ENCODE measurements around the gene KIR2DL3. TPM values are rescaled to one million over a fixed set of nuclear protein-coding genes. Genes with fewer than 3 reads are reported as not detected.
"Not testable (repeated sequence)": the region's sequence is repeated elsewhere in the genome, so short reads cannot be mapped to it uniquely, and the experiment has no call there.

KIR2DL3 gene
- total RNA-seq, 5 donors from 2014 or later (not counting 1 experiment from before 2014, with no cell fraction given): 0.16 to 0.89 (median 0.45) TPM; not detected in 2

- H3K4me3 ChIP-seq (ENCODE audit: control insufficient read depth in 1 of 2, extremely low read depth in 1 of 2, low read length in 1 of 2); POLR2A ChIA-PET; ATAC-seq (replicated peaks in 1 of 4); H3K27ac Mint-ChIP-seq; H3K27me3 ChIP-seq (replicated peaks in 1 of 2; ENCODE audit: control insufficient read depth in 2 of 2, extremely low read depth in 1 of 2, insufficient read depth in 2 of 2, low read length in 1 of 2); H3K4me3 Mint-ChIP-seq; CTCF ChIA-PET; DNase-seq; H3K4me1 Mint-ChIP-seq; H3K4me1 ChIP-seq (ENCODE audit: control insufficient read depth in 1 of 2, extremely low read depth in 1 of 2, insufficient read depth in 2 of 2, low read length in 2 of 2); H3K36me3 Mint-ChIP-seq; H3K9me3 ChIP-seq; H3K27ac ChIP-seq (ENCODE audit: low read length); H3K36me3 ChIP-seq (ENCODE audit: control insufficient read depth in 2 of 2, extremely low read depth in 1 of 2, insufficient read depth in 1 of 2, low read length in 1 of 2); H3K27me3 Mint-ChIP-seq; H3K9me3 Mint-ChIP-seq: not testable (repeated sequence)
- 92% methylated on average over 3 of the region's 4 CpGs for WGBS (ENCODE audit: insufficient coverage)
Observed at GRCh38 chr19:54770511-54770910, 32.2 kb downstream of the KIR2DL3 start.

GRCh38 chr19:54771018-54771960 is 33.0 kb downstream of the KIR2DL3 start:
- H3K4me1 Mint-ChIP-seq; POLR2A ChIA-PET; H3K36me3 ChIP-seq (ENCODE audit: control insufficient read depth in 2 of 2, extremely low read depth in 1 of 2, insufficient read depth in 1 of 2, low read length in 1 of 2); H3K4me3 ChIP-seq (ENCODE audit: control insufficient read depth in 1 of 2, extremely low read depth in 1 of 2, low read length in 1 of 2); H3K27ac Mint-ChIP-seq; H3K4me1 ChIP-seq (ENCODE audit: control insufficient read depth in 1 of 2, extremely low read depth in 1 of 2, insufficient read depth in 2 of 2, low read length in 2 of 2); ATAC-seq (replicated peaks in 1 of 4); H3K27me3 Mint-ChIP-seq; H3K9me3 ChIP-seq; CTCF ChIA-PET; H3K27me3 ChIP-seq (replicated peaks in 1 of 2; ENCODE audit: control insufficient read depth in 2 of 2, extremely low read depth in 1 of 2, insufficient read depth in 2 of 2, low read length in 1 of 2); H3K27ac ChIP-seq (ENCODE audit: low read length); H3K9me3 Mint-ChIP-seq; H3K4me3 Mint-ChIP-seq; H3K36me3 Mint-ChIP-seq: not testable (repeated sequence)
- 68% methylated on average over 7 of the region's 15 CpGs for WGBS (ENCODE audit: insufficient coverage)
- DNase-seq: peak in 1 of 35 experiments; percentile 0

GRCh38 chr19:54772666-54773065 is 34.4 kb downstream of the KIR2DL3 start:
- H3K27me3 Mint-ChIP-seq: peaks cover 8 to 10% of the 10 kb centered on the region in 2 donors
- H3K9me3 ChIP-seq; H3K27ac Mint-ChIP-seq; POLR2A ChIA-PET; ATAC-seq (replicated peaks in 1 of 4); H3K4me1 ChIP-seq (ENCODE audit: control insufficient read depth in 1 of 2, extremely low read depth in 1 of 2, insufficient read depth in 2 of 2, low read length in 2 of 2); H3K36me3 ChIP-seq (ENCODE audit: control insufficient read depth in 2 of 2, extremely low read depth in 1 of 2, insufficient read depth in 1 of 2, low read length in 1 of 2); H3K27ac ChIP-seq (ENCODE audit: low read length); H3K4me3 ChIP-seq (ENCODE audit: control insufficient read depth in 1 of 2, extremely low read depth in 1 of 2, low read length in 1 of 2); H3K4me3 Mint-ChIP-seq; H3K36me3 Mint-ChIP-seq; H3K27me3 ChIP-seq (replicated peaks in 1 of 2; ENCODE audit: control insufficient read depth in 2 of 2, extremely low read depth in 1 of 2, insufficient read depth in 2 of 2, low read length in 1 of 2); H3K4me1 Mint-ChIP-seq; CTCF ChIA-PET; DNase-seq; H3K9me3 Mint-ChIP-seq: not testable (repeated sequence)
- WGBS (ENCODE audit: insufficient coverage): 33% methylated on average over 1 of the region's 2 CpGs

- H3K9me3 ChIP-seq; H3K4me3 Mint-ChIP-seq; H3K9me3 Mint-ChIP-seq; H3K4me1 ChIP-seq (ENCODE audit: control insufficient read depth in 1 of 2, extremely low read depth in 1 of 2, insufficient read depth in 2 of 2, low read length in 2 of 2); POLR2A ChIA-PET; H3K36me3 Mint-ChIP-seq; H3K4me3 ChIP-seq (ENCODE audit: control insufficient read depth in 1 of 2, extremely low read depth in 1 of 2, low read length in 1 of 2); CTCF ChIA-PET; H3K27me3 ChIP-seq (replicated peaks in 1 of 2; ENCODE audit: control insufficient read depth in 2 of 2, extremely low read depth in 1 of 2, insufficient read depth in 2 of 2, low read length in 1 of 2); H3K27ac Mint-ChIP-seq; DNase-seq; H3K36me3 ChIP-seq (ENCODE audit: control insufficient read depth in 2 of 2, extremely low read depth in 1 of 2, insufficient read depth in 1 of 2, low read length in 1 of 2); H3K4me1 Mint-ChIP-seq; ATAC-seq (replicated peaks in 1 of 4); H3K27ac ChIP-seq (ENCODE audit: low read length): not testable (repeated sequence)
- peaks cover 11 to 12% of the 10 kb centered on the region in 2 donors for H3K27me3 Mint-ChIP-seq
- 79% methylated on average over 11 of the region's 12 CpGs for WGBS (ENCODE audit: insufficient coverage)
Observed at GRCh38 chr19:54775095-54775815, 36.9 kb downstream of the KIR2DL3 start.

GRCh38 chr19:54775830-54776229 is 37.5 kb downstream of the KIR2DL3 start:
- H3K36me3 ChIP-seq (ENCODE audit: control insufficient read depth in 2 of 2, extremely low read depth in 1 of 2, insufficient read depth in 1 of 2, low read length in 1 of 2); CTCF ChIA-PET; H3K9me3 ChIP-seq; POLR2A ChIA-PET; H3K4me1 ChIP-seq (ENCODE audit: control insufficient read depth in 1 of 2, extremely low read depth in 1 of 2, insufficient read depth in 2 of 2, low read length in 2 of 2); H3K27ac ChIP-seq (ENCODE audit: low read length); H3K4me3 ChIP-seq (ENCODE audit: control insufficient read depth in 1 of 2, extremely low read depth in 1 of 2, low read length in 1 of 2); H3K4me3 Mint-ChIP-seq; H3K9me3 Mint-ChIP-seq; H3K36me3 Mint-ChIP-seq; H3K4me1 Mint-ChIP-seq; DNase-seq; H3K27me3 ChIP-seq (replicated peaks in 1 of 2; ENCODE audit: control insufficient read depth in 2 of 2, extremely low read depth in 1 of 2, insufficient read depth in 2 of 2, low read length in 1 of 2); H3K27ac Mint-ChIP-seq; ATAC-seq (replicated peaks in 1 of 4): not testable (repeated sequence)
- no CpG with 5 or more reads among the region's 8 CpGs for WGBS (ENCODE audit: insufficient coverage)
- H3K27me3 Mint-ChIP-seq: peaks cover 9 to 11% of the 10 kb centered on the region in 2 donors

GRCh38 chr19:54777851-54778250 is 39.5 kb downstream of the KIR2DL3 start:
- POLR2A ChIA-PET; H3K27me3 ChIP-seq (replicated peaks in 1 of 2; ENCODE audit: control insufficient read depth in 2 of 2, extremely low read depth in 1 of 2, insufficient read depth in 2 of 2, low read length in 1 of 2); H3K27ac Mint-ChIP-seq; ATAC-seq (replicated peaks in 1 of 4); H3K4me1 ChIP-seq (ENCODE audit: control insufficient read depth in 1 of 2, extremely low read depth in 1 of 2, insufficient read depth in 2 of 2, low read length in 2 of 2); H3K27ac ChIP-seq (ENCODE audit: low read length); DNase-seq; H3K4me3 Mint-ChIP-seq; H3K36me3 ChIP-seq (ENCODE audit: control insufficient read depth in 2 of 2, extremely low read depth in 1 of 2, insufficient read depth in 1 of 2, low read length in 1 of 2); CTCF ChIA-PET; H3K4me1 Mint-ChIP-seq; H3K4me3 ChIP-seq (ENCODE audit: control insufficient read depth in 1 of 2, extremely low read depth in 1 of 2, low read length in 1 of 2); H3K9me3 ChIP-seq; H3K36me3 Mint-ChIP-seq: not testable (repeated sequence)
- Mint-ChIP-seq H3K9me3 (peaks cover 8 to 13% (median 10%) of the 10 kb centered on the region in 3 donors), H3K27me3 (peaks cover 5 to 12% of the 10 kb centered on the region in 2 donors)
- no CpG with 5 or more reads among the region's 4 CpGs for WGBS (ENCODE audit: insufficient coverage)

Measured in T-cell (primary cell).